HG03457 (cell line): ENCODE results near the gene FABP7.
"Not testable (repeated sequence)": the region's sequence is repeated elsewhere in the genome, so short reads cannot be mapped to it uniquely, and the experiment has no call there.

ENCODE experiments used
- ATAC-seq: cut with Tn5 transposase; IDR thresholded peaks from one replicate; pipeline ENCODE4 v1.9.1; 2021; ENCODE audit warnings: moderate number of reproducible peaks; ENCODE audit not compliant: unreplicated experiment

Gene FABP7

GRCh38 chr6:122779667-122780066 is at the start of gene FABP7:
Gene FABP7 (plus strand): TSS chr6:122779716. CDS start chr6:122779795, 79 bp downstream.
- ATAC-seq = no peak

GRCh38 chr6:122730334-122730733 is 49.2 kb upstream of the FABP7 start:
- no peak for ATAC-seq

- no peak for ATAC-seq
Observed at GRCh38 chr6:122730775-122731386, 48.6 kb upstream of the FABP7 start.

GRCh38 chr6:122733259-122733658 is 46.3 kb upstream of the FABP7 start:
- ATAC-seq = no peak

GRCh38 chr6:122734529-122735395 is 44.8 kb upstream of the FABP7 start:
- no peak for ATAC-seq

- ATAC-seq = no peak
Observed at GRCh38 chr6:122735582-122735981, 43.9 kb upstream of the FABP7 start.

GRCh38 chr6:122736163-122736562 is 43.4 kb upstream of the FABP7 start:
- ATAC-seq = no peak

GRCh38 chr6:122736616-122737015 is 42.9 kb upstream of the FABP7 start:
- no peak for ATAC-seq

GRCh38 chr6:122740091-122740490 is 39.4 kb upstream of the FABP7 start:
- no peak for ATAC-seq

GRCh38 chr6:122740936-122741335 is 38.6 kb upstream of the FABP7 start:
- ATAC-seq = no peak

- ATAC-seq = not testable (repeated sequence)
Observed at GRCh38 chr6:122744247-122744646, 35.3 kb upstream of the FABP7 start.

GRCh38 chr6:122744856-122745255 is 34.7 kb upstream of the FABP7 start:
- ATAC-seq = not testable (repeated sequence)

- ATAC-seq = no peak
Observed at GRCh38 chr6:122746688-122747087, 32.8 kb upstream of the FABP7 start.

GRCh38 chr6:122747573-122747972 is 31.9 kb upstream of the FABP7 start:
- ATAC-seq = no peak

GRCh38 chr6:122748945-122749344 is 30.6 kb upstream of the FABP7 start:
- not testable (repeated sequence) for ATAC-seq

GRCh38 chr6:122749451-122750050 is 30.0 kb upstream of the FABP7 start:
- ATAC-seq = no peak

- peak; percentile 86 for ATAC-seq
Observed at GRCh38 chr6:122751326-122751725, 28.2 kb upstream of the FABP7 start.

- ATAC-seq = peak; percentile 46
Observed at GRCh38 chr6:122752459-122752858, 27.1 kb upstream of the FABP7 start.

GRCh38 chr6:122753000-122753687 is 26.4 kb upstream of the FABP7 start:
- ATAC-seq = no peak

GRCh38 chr6:122753688-122754056 is 25.8 kb upstream of the FABP7 start:
- ATAC-seq = no peak

GRCh38 chr6:122754191-122754731 is 25.3 kb upstream of the FABP7 start:
- ATAC-seq = no peak
